Heart right ventricle (tissue), 16 donors: ENCODE data around the gene BCORL1. TPM values are rescaled to one million over a fixed set of nuclear protein-coding genes. Genes with fewer than 3 reads are reported as not detected.
A peak's percentile ranks its signal among the peaks of the same experiment; 100 is the strongest.

Source experiments
- ATAC-seq, 8 donors: fragments of 200-7000 bp; cut with Tn5 transposase; one replicate each; pipeline ENCODE4 v1.9.1; 2020; ENCODE audit warnings: mild to moderate bottlenecking in 8 of 8, moderate library complexity in 8 of 8, moderate number of reproducible peaks in 1 of 8
- DNase-seq, 2 donors: peaks; one replicate each; pipeline ENCODE4 v3.0.0-alpha.2; 2020
- H3K27ac ChIP-seq, 10 donors: fragments of 200-600 bp; sonication (generic) in 2 of 10; one replicate each; pipeline versions ENCODE4 v1.5.0 to v1.8.0; 2020 to 2022; ENCODE audit warnings: mild to moderate bottlenecking in 3 of 10
- H3K27me3 ChIP-seq, 7 donors: fragments of 200-600 bp; one replicate each; pipeline ENCODE4 v1.8.0; 2021 to 2022; ENCODE audit warnings: mild to moderate bottlenecking in 2 of 7
- H3K36me3 ChIP-seq, 9 donors: fragments of 200-600 bp; sonication (generic) in 1 of 9; one replicate each; pipeline versions ENCODE4 v1.5.0 to v1.8.0; 2020 to 2022; ENCODE audit warnings: mild to moderate bottlenecking in 2 of 9
- H3K4me1 ChIP-seq, 9 donors: fragments of 200-600 bp; sonication (generic) in 1 of 9; one replicate each; pipeline versions ENCODE4 v1.5.0 to v1.8.0; 2020 to 2022; ENCODE audit warnings: mild to moderate bottlenecking in 4 of 9
- H3K4me3 ChIP-seq, 10 donors: fragments of 200-600 bp; sonication (generic) in 2 of 10; one replicate each; pipeline versions ENCODE4 v1.5.0 to v1.8.0; 2020 to 2022; ENCODE audit warnings: mild to moderate bottlenecking in 7 of 10, moderate library complexity in 2 of 10
- H3K9me3 ChIP-seq, 11 donors: fragments of 200-600 bp in 10 of 11; sonication (generic) in 2 of 11; one replicate each; pipeline versions ENCODE4 v1.5.0 to v1.8.0; 2013 to 2022; ENCODE audit warnings: mild to moderate bottlenecking in 2 of 11, control low read depth in 1 of 11, moderate library complexity in 1 of 11
- WGBS, 2 donors: extraction: QIAGEN DNeasy Blood & Tissue Kit; methylation state at CpG; one replicate each; pipeline ENCODE4 v1.1.7; 2013; ENCODE audit warnings: inconsistent platforms in 1 of 2; 5-methylcytosine and 5-hydroxymethylcytosine counted together
- intact Hi-C, 10 donors: fragments of 100-400 bp; cut with DNase I; formaldehyde crosslinking; loops; one replicate each; pipeline versions ENCODE4 v1.11.1 to v1.14.2; 2022
- polyA plus RNA-seq, 2 donors: library from polyadenylated mRNA; stranded (reverse); fragments of 200-250 nt; gene quantifications; one replicate each; pipeline ENCODE4 v1.2.3, GENCODE V29; 2013
- total RNA-seq, 10 donors: library from RNA; stranded (reverse); fragmentation: NEBNext Ultra II Directional in 3 of 10; extraction: Animal tissue kit (Norgen Biotek cat#: 25700) in 3 of 10; gene quantifications; one replicate each; pipeline versions ENCODE4 v1.2.1 to v1.2.4, GENCODE V29; 2021 to 2023
- TF ChIP-seq, protein P1 (sequence below), 9 donors: fragments of 200-600 bp; sonication (generic) in 2 of 9; IDR thresholded peaks; one replicate each; pipeline versions ENCODE4 v1.5.0 to v1.8.0; 2021 to 2022; ENCODE audit warnings: antibody characterized with exemption in 9 of 9, mild to moderate bottlenecking in 5 of 9, moderate library complexity in 1 of 9
- donor health status: Arrhythmogenic right ventricular cardiomyopathy.
- donor health status: ischemic (EF 13 %, LVEDD 7.1; RV severe dilation, severe dysfunction).
- donor health status: healthy with polysubstance abuse.
- donor health status: DM: no; HTN: yes; CAD: no.
- donor health status: DM: no; HTN: no; CAD: no.
- donor health status: ischemic (EF 25% LVEDD 6.9; RV normal size, moderate dysfunction).
- donor health status: ischemic (EF 25% LVEDD 5.7; RV mildly dilated, moderate dysfunction).
- donor health status: healthy.
- donor health status: DM: yes; HTN: yes; CAD: no.
- donor health status: Ischemic cardiomyopathy.
- donor health status: ischemic (EF 35%, LVEDD 5.7; RV mildly dilated, moderate dysfunction).
- donor health status: nonischemic (EF 11% LVEDD 7.7; RV severe dilation, severe dysfunction).
- donor health status: DM: yes; HTN: yes; CAD: no.
- donor health status: PGD.
- donor health status: ischemic (EF 29% LVEDD 5.4; RV normal size, mild dysfunction).
- donor health status: nonischemic (EF 23%, LVEDD 6.1; RV moderate dilation, normal function).

The BCORL1 gene
- total and polyA plus RNA-seq, 12 donors, result 2.1 to 12.8 (median 7.8) TPM

DNA sequence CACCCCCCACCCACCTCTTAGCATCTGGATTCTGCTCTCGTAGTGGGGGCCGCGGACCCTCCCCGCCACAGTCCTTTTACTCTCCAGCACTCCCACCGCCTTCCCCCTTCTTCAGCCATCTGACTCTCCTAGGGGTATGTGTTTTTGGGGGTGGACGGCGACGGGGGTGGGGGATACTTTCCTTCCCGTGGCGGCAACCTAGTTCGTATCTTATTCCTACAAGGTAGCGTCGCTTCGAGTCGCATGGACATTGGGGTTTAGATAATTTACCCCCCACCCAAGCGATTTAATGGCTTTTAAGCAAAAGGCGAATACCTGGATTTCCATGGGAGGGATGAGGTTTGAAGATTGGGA is 1.3 kb upstream of the BCORL1 start:
- intact Hi-C loops, result loop anchor here in 6 of 10 donors (5.0 to 10.0 kb wide), 4 partner anchors 36 to 56 kb away; no protein-coding TSS in a partner anchor
- WGBS, 2 donors, result 0 to 1% methylated on average over 17 of the region's 17 CpGs
- peak overlapping the region in 1 of 10 donors; percentile 58 for H3K4me3 ChIP-seq

DNA sequence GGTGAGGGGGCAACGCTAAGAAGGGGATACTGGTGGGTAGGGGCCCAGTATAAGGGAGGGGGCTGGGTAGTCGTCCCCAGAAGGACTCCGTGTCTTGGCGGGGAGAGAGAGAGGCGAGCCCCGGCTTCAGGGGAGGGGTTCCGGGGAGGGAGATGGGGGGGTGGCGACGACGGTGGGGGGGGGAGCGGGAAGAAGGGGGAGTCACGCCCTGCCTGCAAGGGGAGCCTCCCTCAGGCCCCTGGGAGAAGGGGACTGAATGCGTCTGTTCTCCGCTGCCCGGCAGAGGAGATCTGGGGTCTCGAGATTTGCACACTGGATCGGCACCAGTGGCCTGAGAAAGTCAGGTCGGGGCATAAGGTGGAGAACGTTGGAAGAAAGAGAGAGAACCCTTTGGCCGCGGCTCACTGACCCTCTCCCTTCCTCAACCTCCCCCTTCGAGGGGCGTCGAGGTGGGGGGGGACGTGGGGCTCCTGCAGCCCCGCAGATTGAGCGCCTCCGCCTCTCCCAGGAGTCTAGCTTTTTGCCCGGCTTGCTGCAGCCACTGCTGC is 609 bp upstream of the BCORL1 start:
- Histone ChIP-seq H3K4me1 (peaks cover 0 to 8% (median 0%) of the 10 kb centered on the region in 9 donors), H3K27ac (peak overlapping the region in 6 of 10 donors; percentile 30 to 68 (median 48)), H3K27me3 (no peaks in the 10 kb centered on the region), H3K36me3 (no peaks in the 10 kb centered on the region), H3K4me3 (peak overlapping the region in 1 of 10 donors; percentile 58), H3K9me3 (no peaks in the 10 kb centered on the region)
- peak in 2 of 8 donors; percentile 4 to 7 for ATAC-seq
- intact Hi-C loops, result loop anchor here in 7 of 10 donors (1.0 to 10.0 kb wide), 7 partner anchors 35 to 57 kb away; no protein-coding TSS in a partner anchor
- DNase-seq, result no peak
- 1% methylated on average over 10 to 21 of the region's 29 CpGs for WGBS, 2 donors
- TF ChIP-seq, protein P1, sequence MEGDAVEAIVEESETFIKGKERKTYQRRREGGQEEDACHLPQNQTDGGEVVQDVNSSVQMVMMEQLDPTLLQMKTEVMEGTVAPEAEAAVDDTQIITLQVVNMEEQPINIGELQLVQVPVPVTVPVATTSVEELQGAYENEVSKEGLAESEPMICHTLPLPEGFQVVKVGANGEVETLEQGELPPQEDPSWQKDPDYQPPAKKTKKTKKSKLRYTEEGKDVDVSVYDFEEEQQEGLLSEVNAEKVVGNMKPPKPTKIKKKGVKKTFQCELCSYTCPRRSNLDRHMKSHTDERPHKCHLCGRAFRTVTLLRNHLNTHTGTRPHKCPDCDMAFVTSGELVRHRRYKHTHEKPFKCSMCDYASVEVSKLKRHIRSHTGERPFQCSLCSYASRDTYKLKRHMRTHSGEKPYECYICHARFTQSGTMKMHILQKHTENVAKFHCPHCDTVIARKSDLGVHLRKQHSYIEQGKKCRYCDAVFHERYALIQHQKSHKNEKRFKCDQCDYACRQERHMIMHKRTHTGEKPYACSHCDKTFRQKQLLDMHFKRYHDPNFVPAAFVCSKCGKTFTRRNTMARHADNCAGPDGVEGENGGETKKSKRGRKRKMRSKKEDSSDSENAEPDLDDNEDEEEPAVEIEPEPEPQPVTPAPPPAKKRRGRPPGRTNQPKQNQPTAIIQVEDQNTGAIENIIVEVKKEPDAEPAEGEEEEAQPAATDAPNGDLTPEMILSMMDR (IDR thresholded peaks at IDR 0.05), result no peak

More for the DNA sequence above, 1.3 kb upstream of the BCORL1 start:
- Histone ChIP-seq H3K9me3 (no peaks in the 10 kb centered on the region), H3K36me3 (no peaks in the 10 kb centered on the region), H3K4me1 (peaks cover 0 to 8% (median 0%) of the 10 kb centered on the region in 9 donors), H3K27ac (peak overlapping the region in 9 of 10 donors; percentile 3 to 80 (median 74)), H3K27me3 (no peaks in the 10 kb centered on the region)
- ATAC-seq (no peak), DNase-seq (no peak)
- TF ChIP-seq, protein P1 (IDR thresholded peaks at IDR 0.05), result no peak

DNA sequence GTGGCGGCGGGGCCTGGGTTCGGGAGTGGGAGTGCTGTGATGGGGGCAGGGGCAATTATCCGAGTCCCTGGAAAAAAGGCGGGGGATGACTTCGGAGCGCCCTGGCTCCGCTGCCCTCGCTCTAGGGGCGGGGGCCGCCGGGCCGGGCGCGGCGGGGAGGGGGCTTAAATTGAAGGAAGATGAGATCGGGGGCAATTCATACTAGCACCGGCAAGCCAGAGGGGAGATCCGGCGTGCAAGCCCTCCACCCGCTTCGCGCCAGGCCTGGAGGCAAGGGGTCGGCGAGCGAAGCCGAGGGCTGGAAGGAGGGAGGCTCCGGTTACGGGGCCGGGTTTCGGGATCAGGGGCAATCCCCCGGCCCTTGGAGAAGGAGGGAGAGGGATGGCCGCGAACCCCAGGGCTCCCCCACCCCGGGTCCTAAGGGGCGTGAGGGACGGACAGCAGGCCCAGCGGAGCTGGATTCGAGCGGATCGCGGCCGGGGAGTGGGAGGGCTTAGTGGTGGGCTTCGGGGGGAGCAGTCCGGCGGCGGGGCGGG is 1.2 kb downstream of the BCORL1 start:
- Histone ChIP-seq H3K4me3 (peak overlapping the region in 1 of 10 donors; percentile 32), H3K36me3 (no peaks in the 10 kb centered on the region), H3K4me1 (peaks cover 0 to 8% (median 0%) of the 10 kb centered on the region in 9 donors), H3K27me3 (no peaks in the 10 kb centered on the region), H3K27ac (peak overlapping the region in 2 of 10 donors; percentile 41 to 56), H3K9me3 (no peaks in the 10 kb centered on the region)
- ATAC-seq (no peak), DNase-seq (peak; percentile 6 to 22)
- WGBS, 2 donors, result 1 to 2% methylated on average over 11 to 21 of the region's 48 CpGs
- intact Hi-C loops, result loop anchor here in 6 of 10 donors (2.0 to 10.0 kb wide), 6 partner anchors 34 to 59 kb away; no protein-coding TSS in a partner anchor
- TF ChIP-seq, protein P1 (IDR thresholded peaks at IDR 0.05), result no peak

DNA sequence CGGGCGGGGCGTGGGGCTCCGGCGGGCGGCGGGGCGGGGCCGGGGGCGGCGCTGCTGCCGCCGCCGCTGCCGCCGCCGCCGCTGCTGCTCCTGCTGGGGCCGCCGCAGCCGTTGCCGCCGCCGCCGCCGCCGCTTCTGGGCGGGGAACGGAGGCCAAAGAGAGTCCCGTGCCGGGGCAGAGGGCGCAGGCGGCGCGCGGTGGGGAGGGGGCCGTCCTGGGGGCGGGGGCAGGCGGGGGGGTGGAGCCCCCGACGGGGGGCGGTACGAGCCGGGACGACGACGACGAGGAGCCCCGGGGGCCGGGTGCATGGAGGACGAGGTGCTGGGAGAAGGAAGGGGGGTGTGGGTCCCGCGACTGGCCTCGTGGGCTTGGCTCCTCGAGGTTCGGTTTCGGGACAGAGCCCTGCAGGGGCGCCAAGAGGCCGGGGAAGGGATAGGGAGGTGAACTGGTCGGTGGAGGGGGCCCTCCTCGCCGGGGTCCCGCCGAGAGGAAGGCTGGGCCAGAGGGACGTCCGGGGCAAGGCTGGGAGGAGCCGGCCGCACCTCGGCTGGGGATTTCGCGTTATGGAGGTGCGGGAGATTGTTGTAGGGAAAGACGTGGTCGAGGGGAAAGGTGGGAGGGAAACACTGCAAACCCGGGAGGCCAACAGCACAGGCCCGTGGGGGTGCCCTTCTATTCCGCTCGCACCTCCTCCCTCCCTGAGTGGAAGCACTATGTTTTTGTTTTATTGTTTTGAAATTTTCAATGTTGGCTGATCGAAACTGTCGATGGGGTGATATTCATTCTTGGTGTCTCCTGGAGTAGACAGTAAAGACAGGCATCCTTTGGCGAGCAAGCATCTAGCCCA is 1.9 kb downstream of the BCORL1 start:
- Histone ChIP-seq H3K4me3 (peak overlapping the region in 2 of 10 donors; percentile 28 to 55), H3K27ac (peak overlapping the region in 6 of 10 donors; percentile 14 to 50 (median 38))

More for the DNA sequence above, 1.9 kb downstream of the BCORL1 start:
- intact Hi-C loops, result loop anchor here in 6 of 10 donors (5.0 to 10.0 kb wide), 4 partner anchors 33 to 60 kb away; no protein-coding TSS in a partner anchor
- peak; percentile 16 to 40 for DNase-seq
- TF ChIP-seq, protein P1 (IDR thresholded peaks at IDR 0.05), result peak in 1 of 9 donors; percentile 11
- no peaks in the 10 kb centered on the region for H3K27me3 ChIP-seq
- H3K4me1 ChIP-seq, result peaks cover 0 to 8% (median 0%) of the 10 kb centered on the region in 9 donors
- no peaks in the 10 kb centered on the region for H3K9me3 ChIP-seq
- no peak for ATAC-seq
- H3K36me3 ChIP-seq, result no peaks in the 10 kb centered on the region
- 3% methylated on average over 27 to 60 of the region's 81 CpGs for WGBS, 2 donors
